Spinal cord (tissue), 10 donors: Measurements from ENCODE around the gene CETP. TPM values are rescaled to one million over a fixed set of nuclear protein-coding genes. Genes with fewer than 3 reads are reported as not detected.
A peak's percentile ranks its signal among the peaks of the same experiment; 100 is the strongest.
"Not testable (repeated sequence)": the region's sequence is repeated elsewhere in the genome, so short reads cannot be mapped to it uniquely, and the experiment has no call there.

Experiments used
- DNase-seq, 6 donors: peaks; one replicate each; pipeline versions ENCODE4 v3.0.0 to v3.0.0-alpha.2; 2013 to 2015; ENCODE audit warnings: low spot score in 6 of 6, low read depth in 4 of 6
- H3K27ac ChIP-seq: one replicate; pipeline ENCODE4 v1.5.1; 2013; ENCODE audit warnings: low read depth, low read length, control low read depth
- H3K27me3 ChIP-seq: one replicate; pipeline ENCODE4 v1.6.1; 2013; ENCODE audit warnings: low read length; ENCODE audit not compliant: control insufficient read depth, insufficient read depth
- H3K36me3 ChIP-seq: one replicate; pipeline ENCODE4 v1.6.1; 2013; ENCODE audit warnings: low read length; ENCODE audit not compliant: control insufficient read depth, insufficient read depth
- H3K4me1 ChIP-seq: one replicate; pipeline ENCODE4 v1.6.1; 2013; ENCODE audit warnings: low read length; ENCODE audit not compliant: control insufficient read depth, insufficient read depth
- H3K4me3 ChIP-seq: one replicate; pipeline ENCODE4 v1.5.1; 2013; ENCODE audit warnings: low read depth, low read length, control low read depth
- H3K9me3 ChIP-seq: one replicate; pipeline ENCODE4 v1.6.1; 2013; ENCODE audit warnings: low read length; ENCODE audit not compliant: control insufficient read depth, insufficient read depth
- WGBS: methylation state at CpG from one replicate; pipeline ENCODE4 v1.1.5; 2013; ENCODE audit warnings: missing lambda C conversion rate; ENCODE audit not compliant: insufficient coverage; 5-methylcytosine and 5-hydroxymethylcytosine counted together
- polyA plus RNA-seq, 2 donors: library from polyadenylated mRNA; unstranded; fragments of 120-200 nt; gene quantifications; one replicate each; pipeline ENCODE4 v1.2.1, GENCODE V29; 2013; ENCODE audit not compliant: insufficient read length in 2 of 2
- total RNA-seq, 2 donors: library from RNA; depleted of rRNA in 1 of 2; stranded (reverse); fragments of 120-200 nt in 1 of 2; fragments of >200 nt in 1 of 2; gene quantifications; one replicate each; pipeline versions ENCODE4 v1.2.3 to v1.2.4, GENCODE V29; 2013 to 2014
- donor health status: healthy.

CETP gene
- total and polyA plus RNA-seq, 4 donors = 2.0 to 13.5 (median 3.6) TPM

DNA sequence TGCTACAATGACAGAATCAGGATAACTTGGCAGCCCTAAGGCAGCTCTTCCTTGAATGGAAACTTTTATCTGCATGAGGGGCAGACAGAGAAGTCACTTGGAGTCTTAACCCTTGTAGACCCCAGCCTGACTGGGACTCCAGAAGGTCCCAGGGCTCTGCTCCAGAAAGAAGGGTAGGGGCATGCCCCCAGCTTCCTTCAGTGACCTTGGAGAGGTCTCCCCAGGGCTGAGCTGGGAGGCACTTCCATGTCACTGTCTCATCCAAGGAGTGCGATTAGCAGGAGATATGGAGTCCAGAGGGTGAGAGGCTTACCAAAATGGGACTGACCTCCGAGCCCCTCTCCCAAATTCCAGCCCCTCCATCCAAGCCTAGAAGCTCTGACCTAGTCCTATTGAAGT lies 24.2 kb downstream of the CETP start:
- H3K36me3 ChIP-seq = no peaks in the 10 kb centered on the region
- H3K27me3 ChIP-seq = peaks cover 9% of the 10 kb centered on the region
- peaks cover 21% of the 10 kb centered on the region for H3K4me1 ChIP-seq
- H3K4me3 ChIP-seq = no peak overlapping the region
- 100% methylated on average over 1 of the region's 2 CpGs for WGBS
- no peak for DNase-seq
- H3K27ac ChIP-seq = no peak overlapping the region
- no peaks in the 10 kb centered on the region for H3K9me3 ChIP-seq

DNA sequence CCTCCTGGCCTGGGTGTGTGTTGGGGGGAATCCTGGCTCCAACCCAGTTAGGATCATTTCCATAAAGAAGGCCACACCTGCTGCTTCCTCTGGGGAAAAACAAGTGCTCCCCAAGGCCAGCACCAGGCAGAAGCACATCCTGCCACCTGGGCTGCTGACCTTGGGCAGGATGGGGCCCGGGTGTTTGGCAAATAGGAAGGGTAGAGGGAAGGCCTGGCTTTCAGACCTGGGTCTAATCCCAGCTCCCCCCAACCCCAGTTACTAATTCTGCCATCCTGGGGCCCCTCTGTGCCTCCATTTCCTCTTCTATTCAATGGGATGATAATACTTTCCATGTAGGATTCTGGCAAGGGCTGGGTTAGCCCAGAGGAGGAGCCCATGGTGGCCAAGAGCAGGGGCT lies 24.6 kb downstream of the CETP start:
- peaks cover 10% of the 10 kb centered on the region for H3K27me3 ChIP-seq
- peaks cover 21% of the 10 kb centered on the region for H3K4me1 ChIP-seq
- no CpG with 5 or more reads among the region's 1 CpG for whole genome bisulfite sequencing
- no peak overlapping the region for H3K4me3 ChIP-seq
- no peak for DNase-seq
- H3K9me3 ChIP-seq = no peaks in the 10 kb centered on the region
- no peak overlapping the region for H3K27ac ChIP-seq
- H3K36me3 ChIP-seq = no peaks in the 10 kb centered on the region

DNA sequence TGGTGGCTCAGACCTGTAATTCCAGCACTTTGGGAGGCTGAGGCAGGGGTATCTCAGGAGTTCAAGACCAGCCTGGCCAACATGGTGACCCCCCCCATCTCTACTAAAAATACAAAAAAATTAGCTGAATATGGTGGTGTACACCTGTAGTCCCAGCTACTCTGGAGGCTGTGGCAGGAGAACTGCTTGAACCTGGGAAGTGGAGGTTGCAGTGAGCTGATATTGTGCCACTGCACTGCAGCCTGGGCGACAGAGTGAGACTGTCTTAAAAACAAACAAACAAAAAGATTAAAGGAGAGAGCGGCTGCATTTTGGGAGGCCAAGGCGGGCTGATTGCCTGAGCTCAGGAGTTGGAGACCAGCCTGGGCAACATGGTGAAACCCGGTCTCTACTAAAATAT lies 25.2 kb downstream of the CETP start:
- H3K4me3 ChIP-seq, H3K36me3 ChIP-seq, H3K27ac ChIP-seq, DNase-seq, H3K9me3 ChIP-seq: not testable (repeated sequence)
- 70% methylated on average over 2 of the region's 4 CpGs for WGBS
- Histone ChIP-seq H3K4me1 (peaks cover 21% of the 10 kb centered on the region), H3K27me3 (peaks cover 10% of the 10 kb centered on the region)

DNA sequence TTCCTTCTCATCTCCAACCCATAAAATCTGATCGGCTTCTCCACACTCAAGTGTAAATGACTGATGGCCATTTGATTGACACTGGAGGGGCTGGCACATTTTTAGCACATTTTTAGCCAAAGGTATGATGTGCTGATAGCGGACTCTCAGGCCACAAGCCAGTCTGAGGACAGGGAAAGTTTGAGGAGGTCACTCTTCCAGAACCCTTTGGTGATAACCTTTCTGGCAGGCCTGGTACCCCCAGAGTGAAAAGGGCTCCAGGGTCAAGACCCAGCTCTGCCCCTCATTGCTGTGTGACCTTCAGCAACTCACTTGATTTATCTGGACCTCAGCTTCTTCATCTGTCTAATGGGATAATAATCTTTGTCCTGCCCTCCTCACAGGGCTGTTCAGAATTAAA lies 25.9 kb downstream of the CETP start:
- H3K9me3 ChIP-seq = no peaks in the 10 kb centered on the region
- WGBS = 100% methylated on average over 2 of the region's 2 CpGs
- H3K36me3 ChIP-seq = no peaks in the 10 kb centered on the region
- peaks cover 10% of the 10 kb centered on the region for H3K27me3 ChIP-seq
- H3K4me3 ChIP-seq = no peak overlapping the region
- H3K27ac ChIP-seq = no peak overlapping the region
- H3K4me1 ChIP-seq = peaks cover 21% of the 10 kb centered on the region
- no peak for DNase-seq

DNA sequence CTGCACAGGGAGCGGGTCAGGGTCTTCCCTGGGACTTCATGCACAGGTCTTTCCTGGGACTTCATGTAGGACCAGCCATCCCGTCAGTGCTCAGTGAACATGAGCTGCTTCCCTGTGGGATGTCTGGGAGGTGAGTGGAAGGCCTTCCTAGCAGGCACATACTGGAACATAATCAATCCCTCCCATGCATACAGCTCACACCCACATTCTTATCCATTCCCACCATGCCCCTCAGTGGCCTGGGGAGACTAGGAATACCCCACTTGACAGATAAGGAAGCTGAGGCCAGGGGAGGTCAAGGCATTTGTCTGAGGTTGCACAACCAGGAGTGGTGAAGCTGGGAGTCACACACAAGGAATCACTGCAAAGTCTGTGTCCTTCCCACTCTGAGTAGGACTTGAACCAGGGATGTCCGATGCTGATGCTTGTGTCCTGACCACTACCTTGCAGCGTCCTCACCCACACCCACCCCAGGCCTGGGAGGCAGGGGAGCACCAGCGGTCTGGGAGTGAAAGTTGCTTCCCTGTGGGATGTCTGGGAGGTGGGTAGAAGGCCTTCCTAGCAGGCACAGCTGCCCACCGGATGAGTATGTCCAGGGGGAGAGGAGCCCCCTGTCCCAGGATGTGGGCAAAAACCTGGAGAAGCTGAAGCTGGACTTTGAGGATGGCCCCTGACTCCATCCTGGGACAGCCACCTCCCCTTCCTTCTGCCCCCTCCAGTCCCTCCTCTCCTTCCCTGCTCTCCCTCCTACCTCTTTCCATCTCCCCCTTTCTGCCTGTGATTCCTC lies 26.6 kb downstream of the CETP start:
- 100% methylated on average over 2 of the region's 6 CpGs for WGBS
- no peak for DNase-seq
- Histone ChIP-seq H3K9me3 (no peaks in the 10 kb centered on the region), H3K4me1 (peaks cover 21% of the 10 kb centered on the region), H3K4me3 (no peak overlapping the region), H3K27ac (no peak overlapping the region), H3K36me3 (no peaks in the 10 kb centered on the region), H3K27me3 (peaks cover 10% of the 10 kb centered on the region)

DNA sequence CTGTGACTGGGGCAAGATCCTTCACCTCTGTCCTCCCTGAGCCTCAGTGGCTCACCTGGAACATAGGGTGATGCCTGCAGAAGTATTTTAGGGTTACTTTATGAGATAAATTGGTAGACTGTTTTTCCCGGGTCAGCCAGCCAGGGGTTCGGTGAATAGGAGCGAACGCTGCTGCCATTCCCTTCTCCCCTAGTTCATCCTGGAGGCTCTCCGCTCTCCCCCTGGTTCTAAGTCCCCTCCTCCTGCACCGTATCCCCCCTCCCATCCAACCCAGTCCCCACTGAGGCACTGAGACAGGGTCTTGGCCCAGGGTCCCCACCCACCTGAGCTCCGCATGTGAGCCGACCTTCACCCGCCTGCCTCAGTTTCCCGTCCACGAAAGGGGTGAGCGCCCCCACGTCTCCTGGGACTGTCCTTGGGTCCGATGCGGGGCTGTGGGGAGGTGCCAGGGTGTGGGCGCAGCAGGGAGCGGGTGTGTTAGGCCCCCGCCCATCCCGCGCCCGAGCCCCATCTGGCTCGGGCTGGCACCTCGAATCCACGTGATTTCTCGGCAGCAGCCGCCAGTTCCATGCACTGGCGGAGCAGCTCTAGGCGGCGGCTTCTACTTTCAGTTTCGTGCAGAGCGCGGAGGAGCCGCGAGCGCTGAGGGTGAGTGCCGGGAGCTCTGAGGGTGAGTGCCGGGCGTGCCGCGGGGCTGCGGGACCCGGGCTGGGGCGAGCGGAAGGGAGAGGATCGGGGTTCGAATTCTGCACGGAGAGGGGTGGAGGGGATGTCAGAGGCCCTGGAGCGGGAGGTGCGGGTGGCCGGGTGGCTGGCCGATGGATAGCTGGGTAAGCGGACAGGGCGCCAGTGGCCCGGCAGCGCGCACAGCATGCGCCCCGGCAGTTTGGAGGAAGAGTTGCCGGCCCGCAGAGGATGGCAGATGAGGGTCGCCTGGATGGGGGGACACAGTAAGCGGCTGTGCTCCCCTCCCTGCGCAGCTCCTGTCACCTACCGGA lies 27.5 kb downstream of the CETP start, which contains the start of gene NLRC5:
NLRC5 (plus strand) TSS at position 610 of the 998 bp plus-strand sequence. CDS start 31,156 bp downstream, outside the sequence.
- Histone ChIP-seq H3K4me3 (peak within 1 kb of the TSS; percentile 71), H3K9me3 (no peaks in the 10 kb centered on the region)

DNA sequence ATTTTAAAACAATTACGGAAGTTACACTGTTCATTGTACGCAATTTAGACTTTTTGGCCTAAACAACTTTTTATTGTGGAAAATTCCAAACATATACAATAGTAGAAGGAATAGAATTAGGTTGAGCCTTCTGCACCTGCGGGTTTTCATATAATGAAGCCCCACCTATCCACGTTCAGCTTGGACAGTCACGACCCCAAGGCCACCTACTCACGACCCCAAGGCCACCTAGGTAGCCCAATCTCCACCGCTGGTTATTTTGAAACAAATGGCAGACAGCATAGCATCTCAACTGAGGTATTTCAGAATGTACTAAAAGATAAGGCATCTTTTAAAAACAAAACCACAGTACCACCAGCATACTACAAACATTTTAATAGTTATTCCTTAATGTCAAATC lies 28.2 kb downstream of the CETP start:
- no peaks in the 10 kb centered on the region for H3K9me3 ChIP-seq
- H3K4me1 ChIP-seq = peaks cover 21% of the 10 kb centered on the region
- DNase-seq = no peak
- H3K4me3 ChIP-seq = peak overlapping the region; percentile 71
- H3K36me3 ChIP-seq = no peaks in the 10 kb centered on the region
- WGBS = 60% methylated on average over 1 of the region's 7 CpGs
- no peak overlapping the region for H3K27ac ChIP-seq
- H3K27me3 ChIP-seq = peaks cover 12% of the 10 kb centered on the region

More for the DNA sequence above, 27.5 kb downstream of the CETP start, which contains the start of gene NLRC5:
- H3K27me3 ChIP-seq = peaks cover 10% of the 10 kb centered on the region
- peaks cover 21% of the 10 kb centered on the region for H3K4me1 ChIP-seq
- WGBS = 4% methylated on average over 60 of the region's 64 CpGs
- peak within 1 kb of the TSS; percentile 40 for H3K27ac ChIP-seq
- DNase-seq = peak; percentile 17 to 93 (median 56)
- no peaks in the 10 kb centered on the region for H3K36me3 ChIP-seq

DNA sequence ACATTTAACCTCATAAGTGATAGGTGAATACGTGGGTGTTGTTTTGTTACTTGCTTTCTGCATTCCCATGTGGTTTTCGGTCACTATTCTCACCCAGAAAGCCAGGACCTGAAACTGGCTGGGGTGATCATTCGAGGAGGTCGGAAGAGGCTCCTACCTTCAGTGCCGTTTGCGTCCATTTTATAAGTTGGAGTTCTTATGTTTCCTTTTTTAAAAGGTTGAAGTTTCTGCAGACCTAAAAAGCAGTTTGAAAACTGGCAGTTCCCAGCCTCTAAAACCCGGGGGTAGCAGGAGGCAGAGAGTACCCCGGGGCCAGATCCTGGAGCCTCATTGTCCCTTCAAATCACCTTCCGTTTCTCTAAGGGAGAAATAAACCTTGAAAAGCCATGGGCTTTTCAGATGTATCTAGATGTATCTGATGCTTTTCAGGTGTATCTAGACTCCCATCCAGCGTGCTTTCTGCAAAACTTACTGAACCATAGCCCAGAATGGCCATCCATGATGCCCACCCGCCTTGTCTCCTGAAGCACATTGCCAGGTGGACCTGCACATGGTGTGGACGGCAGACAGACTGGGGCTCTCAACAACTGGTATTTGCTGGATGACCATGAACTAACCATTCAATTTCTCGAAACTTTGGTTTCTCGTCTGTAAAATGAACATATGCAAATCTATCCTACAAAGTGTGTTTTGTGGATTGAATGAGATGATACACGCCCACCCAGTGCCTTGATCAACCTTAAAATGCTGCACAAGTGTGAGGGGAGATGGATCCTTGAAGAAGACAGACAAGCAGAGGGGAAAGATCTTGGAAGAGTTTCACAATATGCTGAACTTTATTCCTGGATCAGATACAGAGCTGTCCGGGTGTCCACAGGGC lies 28.9 kb downstream of the CETP start:
- Histone ChIP-seq H3K36me3 (no peaks in the 10 kb centered on the region), H3K9me3 (no peaks in the 10 kb centered on the region), H3K4me3 (no peak overlapping the region), H3K27ac (no peak overlapping the region), H3K27me3 (peaks cover 15% of the 10 kb centered on the region), H3K4me1 (peaks cover 21% of the 10 kb centered on the region)
- DNase-seq = no peak
- 93% methylated on average over 9 of the region's 16 CpGs for WGBS

DNA sequence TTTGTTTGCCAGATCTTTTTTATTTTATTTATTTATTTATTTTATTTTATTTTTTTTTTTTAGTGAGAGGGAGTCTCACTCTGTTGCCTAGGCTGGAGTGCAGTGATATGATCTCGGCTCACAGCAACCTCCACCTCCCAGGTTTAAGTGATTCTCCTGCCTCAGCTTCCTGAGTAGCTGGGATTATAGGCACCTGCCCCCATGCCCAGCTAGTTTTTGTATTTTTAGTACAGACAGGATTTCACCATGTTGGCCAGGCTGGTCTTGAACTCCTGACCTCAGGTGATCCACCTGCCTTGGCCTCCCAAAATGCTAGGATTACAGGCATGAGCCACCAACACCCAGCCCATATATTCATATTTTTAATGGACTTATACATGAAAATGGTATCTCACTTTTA lies 30.7 kb downstream of the CETP start:
- not testable (repeated sequence) for H3K9me3 ChIP-seq, H3K4me3 ChIP-seq, H3K27ac ChIP-seq, H3K36me3 ChIP-seq, DNase-seq
- H3K27me3 ChIP-seq = peaks cover 15% of the 10 kb centered on the region
- peaks cover 21% of the 10 kb centered on the region for H3K4me1 ChIP-seq
- WGBS = 100% methylated on average over 1 of the region's 1 CpG
